GM23338 (cell line): ENCODE data around the gene FHAD1. TPM values are rescaled to one million over a fixed set of nuclear protein-coding genes. Genes with fewer than 3 reads are reported as not detected.

Experiments used
- ATAC-seq: fragments of 200-7000 bp; cut with Tn5 transposase; 3 replicates; pipeline ENCODE4 v1.9.1; 2020
- DNase-seq: peaks from one replicate; pipeline ENCODE4 v3.0.0-alpha.2; 2015; ENCODE audit warnings: low spot score
- H2AFZ ChIP-seq: fragments of 200-600 bp; sonication (generic); 2 replicates; pipeline ENCODE4 v1.8.0; 2016; ENCODE audit warnings: antibody characterized with exemption, mild to moderate bottlenecking, moderate library complexity
- H3F3A ChIP-seq: fragments of 200-600 bp; sonication (generic); replicated peaks from 2 replicates; pipeline ENCODE4 v1.8.0; 2017; ENCODE audit warnings: antibody characterized with exemption, mixed run types, low read depth
- H3K27ac ChIP-seq: fragments of 200-600 bp; sonication (generic); 2 replicates; pipeline ENCODE4 v1.6.1; 2016; ENCODE audit warnings: low read depth
- H3K27me3 ChIP-seq: fragments of 200-600 bp; sonication (generic); 2 replicates; pipeline ENCODE4 v1.8.0; 2016; ENCODE audit warnings: mild to moderate bottlenecking, mixed run types, moderate library complexity; ENCODE audit not compliant: insufficient read depth
- H3K36me3 ChIP-seq: fragments of 200-600 bp; sonication (generic); 2 replicates; pipeline ENCODE4 v1.8.0; 2016; ENCODE audit warnings: mild to moderate bottlenecking; ENCODE audit not compliant: insufficient read depth
- H3K4me1 ChIP-seq: fragments of 200-600 bp; sonication (generic); 2 replicates; pipeline ENCODE4 v1.8.0; 2016; ENCODE audit warnings: mild to moderate bottlenecking, moderate library complexity; ENCODE audit not compliant: insufficient read depth
- H3K4me2 ChIP-seq: fragments of 200-600 bp; sonication (generic); 2 replicates; pipeline ENCODE4 v1.7.1; 2017; ENCODE audit warnings: mixed run types
- H3K4me3 ChIP-seq: fragments of 200-600 bp; sonication (generic); 2 replicates; pipeline ENCODE4 v1.6.1; 2016; ENCODE audit warnings: mixed run types
- H3K79me2 ChIP-seq: fragments of 200-600 bp; sonication (generic); replicated peaks from 2 replicates; pipeline ENCODE4 v1.8.0; 2017; ENCODE audit warnings: mild to moderate bottlenecking; ENCODE audit not compliant: insufficient read depth
- H3K9me2 ChIP-seq: fragments of 200-600 bp; sonication (generic); 2 replicates; pipeline ENCODE4 v1.8.0; 2017; ENCODE audit not compliant: insufficient read depth
- H4K20me1 ChIP-seq: fragments of 200-600 bp; sonication (generic); replicated peaks from 2 replicates; pipeline ENCODE4 v1.8.0; 2017; ENCODE audit warnings: mild to moderate bottlenecking; ENCODE audit not compliant: insufficient read depth
- H3K27ac Mint-ChIP-seq: 2 replicates; pipeline ENCODE4 v1.8.0; 2020; ENCODE audit warnings: inconsistent platforms, mild to moderate bottlenecking, moderate library complexity, mixed read lengths
- H3K27me3 Mint-ChIP-seq: 3 replicates; pipeline ENCODE4 v1.8.0; 2022; ENCODE audit warnings: low read depth, mild to moderate bottlenecking, moderate library complexity, mixed read lengths, inconsistent platforms; ENCODE audit not compliant: insufficient read depth, poor library complexity
- H3K36me3 Mint-ChIP-seq: 3 replicates; pipeline ENCODE4 v1.8.0; 2021; ENCODE audit warnings: low read depth, mild to moderate bottlenecking, inconsistent platforms, moderate library complexity, mixed read lengths
- H3K4me1 Mint-ChIP-seq: 3 replicates; pipeline ENCODE4 v1.8.0; 2020; ENCODE audit warnings: mild to moderate bottlenecking, inconsistent platforms, mixed read lengths
- H3K4me3 Mint-ChIP-seq: 3 replicates; pipeline ENCODE4 v1.8.0; 2021; ENCODE audit warnings: moderate library complexity, mild to moderate bottlenecking, inconsistent platforms, mixed read lengths
- H3K9me3 Mint-ChIP-seq: 3 replicates; pipeline ENCODE4 v1.8.0; 2020; ENCODE audit warnings: moderate library complexity, mild to moderate bottlenecking, inconsistent platforms, mixed read lengths
- EZH2 ChIP-seq: fragments of 200-600 bp; sonication (generic); IDR thresholded peaks from one replicate; pipeline ENCODE4 v1.8.0; 2017; ENCODE audit warnings: antibody characterized with exemption, mild to moderate bottlenecking, low read depth; ENCODE audit not compliant: unreplicated experiment
- ZNF114 ChIP-seq: fragments of 250-450 bp; sonication (Bioruptor Pico); IDR thresholded peaks from 2 replicates; pipeline ENCODE4 v1.5.0; 2020; ENCODE audit warnings: mild to moderate bottlenecking, moderate library complexity
- ZNF331 ChIP-seq: fragments of 250-450 bp; sonication (Bioruptor Pico); IDR thresholded peaks from 2 replicates; pipeline ENCODE4 v1.5.0; 2020; ENCODE audit warnings: low read depth, mild to moderate bottlenecking, moderate library complexity
- polyA plus RNA-seq: library from polyadenylated mRNA; unstranded; fragments of >200 nt; fragmentation: Nextera tagmentation; extraction: Ambion mirVana; gene quantifications from 2 replicates; pipeline ENCODE4 v1.2.1, GENCODE V29; 2016
- total RNA-seq: library from RNA; depleted of rRNA; stranded (reverse); fragments of >200 nt; shearing (Covaris generic); gene quantifications from 2 replicates; pipeline ENCODE4 v1.2.3, GENCODE V29; 2014
- TF ChIP-seq, protein P1 (sequence below): IDR thresholded peaks from one replicate; pipeline ENCODE4 v1.6.1; 2018; ENCODE audit warnings: antibody characterized with exemption; ENCODE audit not compliant: unreplicated experiment
- TF ChIP-seq, protein P2 (sequence below), 2 experiments: fragments of 200-600 bp in 1 of 2; sonication (generic) in 1 of 2; conservative IDR thresholded peaks; 2 replicates each; pipeline versions ENCODE4 v1.5.1 to v1.6.1; 2016 to 2017; ENCODE audit warnings: antibody characterized with exemption in 2 of 2, low read depth in 2 of 2, mild to moderate bottlenecking in 2 of 2, moderate library complexity in 1 of 2

Gene FHAD1
- total and polyA plus RNA-seq, 2 experiments from 2014 or later, result 1.8 to 3.3 TPM

- H3F3A ChIP-seq, result no peaks in the 10 kb centered on the region
- no peaks in the 10 kb centered on the region for H3K9me2 ChIP-seq
- H4K20me1 ChIP-seq, result no peaks in the 10 kb centered on the region; the same call in 1 of the 2 replicates
- no peaks in the 10 kb centered on the region for H3K79me2 ChIP-seq
- TF ChIP-seq ZNF331 (CRISPR knock-in tag) (no peak), ZNF114 (CRISPR knock-in tag) (no peak)
- H3K27me3 ChIP-seq, result no peaks in the 10 kb centered on the region
- H3K4me3 ChIP-seq, result no peak overlapping the region
- Mint-ChIP-seq H3K9me3 (no peaks in the 10 kb centered on the region), H3K4me1 (no peaks in the 10 kb centered on the region; the same call in 2 of the 3 replicates), H3K4me3 (no peak overlapping the region), H3K27me3 (peaks cover 6% of the 10 kb centered on the region), H3K27ac (no peak overlapping the region), H3K36me3 (no peaks in the 10 kb centered on the region)
- no peak overlapping the region for H2AFZ ChIP-seq
- DNase-seq (no peak), ATAC-seq (no peak)
- no peaks in the 10 kb centered on the region for H3K4me1 ChIP-seq
- no peaks in the 10 kb centered on the region for H3K36me3 ChIP-seq
- H3K27ac ChIP-seq, result no peak overlapping the region
- H3K4me2 ChIP-seq, result no peak overlapping the region
These were observed 29.1 kb downstream of the FHAD1 start for GRCh38 chr1:15275921-15276683.

GRCh38 chr1:15276691-15277446, 29.8 kb downstream of the FHAD1 start:
- DNase-seq, result no peak
- H3K27me3 Mint-ChIP-seq, result peaks cover 6% of the 10 kb centered on the region

More at GRCh38 chr1:15276691-15277446, 29.8 kb downstream of the FHAD1 start:
- Mint-ChIP-seq H3K36me3 (no peaks in the 10 kb centered on the region), H3K4me3 (no peak overlapping the region), H3K9me3 (no peaks in the 10 kb centered on the region), H3K27ac (no peak overlapping the region), H3K4me1 (no peaks in the 10 kb centered on the region; the same call in 2 of the 3 replicates)
- Histone ChIP-seq H3K4me2 (no peak overlapping the region), H3K4me1 (no peaks in the 10 kb centered on the region), H3F3A (no peaks in the 10 kb centered on the region), H3K4me3 (no peak overlapping the region), H4K20me1 (no peaks in the 10 kb centered on the region), H3K27ac (no peak overlapping the region), H3K36me3 (no peaks in the 10 kb centered on the region), H3K9me2 (no peaks in the 10 kb centered on the region), H3K79me2 (no peaks in the 10 kb centered on the region), H2AFZ (no peak overlapping the region), H3K27me3 (no peaks in the 10 kb centered on the region)
- no peak for ATAC-seq
- TF ChIP-seq, protein P1, sequence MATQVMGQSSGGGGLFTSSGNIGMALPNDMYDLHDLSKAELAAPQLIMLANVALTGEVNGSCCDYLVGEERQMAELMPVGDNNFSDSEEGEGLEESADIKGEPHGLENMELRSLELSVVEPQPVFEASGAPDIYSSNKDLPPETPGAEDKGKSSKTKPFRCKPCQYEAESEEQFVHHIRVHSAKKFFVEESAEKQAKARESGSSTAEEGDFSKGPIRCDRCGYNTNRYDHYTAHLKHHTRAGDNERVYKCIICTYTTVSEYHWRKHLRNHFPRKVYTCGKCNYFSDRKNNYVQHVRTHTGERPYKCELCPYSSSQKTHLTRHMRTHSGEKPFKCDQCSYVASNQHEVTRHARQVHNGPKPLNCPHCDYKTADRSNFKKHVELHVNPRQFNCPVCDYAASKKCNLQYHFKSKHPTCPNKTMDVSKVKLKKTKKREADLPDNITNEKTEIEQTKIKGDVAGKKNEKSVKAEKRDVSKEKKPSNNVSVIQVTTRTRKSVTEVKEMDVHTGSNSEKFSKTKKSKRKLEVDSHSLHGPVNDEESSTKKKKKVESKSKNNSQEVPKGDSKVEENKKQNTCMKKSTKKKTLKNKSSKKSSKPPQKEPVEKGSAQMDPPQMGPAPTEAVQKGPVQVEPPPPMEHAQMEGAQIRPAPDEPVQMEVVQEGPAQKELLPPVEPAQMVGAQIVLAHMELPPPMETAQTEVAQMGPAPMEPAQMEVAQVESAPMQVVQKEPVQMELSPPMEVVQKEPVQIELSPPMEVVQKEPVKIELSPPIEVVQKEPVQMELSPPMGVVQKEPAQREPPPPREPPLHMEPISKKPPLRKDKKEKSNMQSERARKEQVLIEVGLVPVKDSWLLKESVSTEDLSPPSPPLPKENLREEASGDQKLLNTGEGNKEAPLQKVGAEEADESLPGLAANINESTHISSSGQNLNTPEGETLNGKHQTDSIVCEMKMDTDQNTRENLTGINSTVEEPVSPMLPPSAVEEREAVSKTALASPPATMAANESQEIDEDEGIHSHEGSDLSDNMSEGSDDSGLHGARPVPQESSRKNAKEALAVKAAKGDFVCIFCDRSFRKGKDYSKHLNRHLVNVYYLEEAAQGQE, result no peak
- no peak for TF ChIP-seq EZH2
- TF ChIP-seq, protein P2, sequence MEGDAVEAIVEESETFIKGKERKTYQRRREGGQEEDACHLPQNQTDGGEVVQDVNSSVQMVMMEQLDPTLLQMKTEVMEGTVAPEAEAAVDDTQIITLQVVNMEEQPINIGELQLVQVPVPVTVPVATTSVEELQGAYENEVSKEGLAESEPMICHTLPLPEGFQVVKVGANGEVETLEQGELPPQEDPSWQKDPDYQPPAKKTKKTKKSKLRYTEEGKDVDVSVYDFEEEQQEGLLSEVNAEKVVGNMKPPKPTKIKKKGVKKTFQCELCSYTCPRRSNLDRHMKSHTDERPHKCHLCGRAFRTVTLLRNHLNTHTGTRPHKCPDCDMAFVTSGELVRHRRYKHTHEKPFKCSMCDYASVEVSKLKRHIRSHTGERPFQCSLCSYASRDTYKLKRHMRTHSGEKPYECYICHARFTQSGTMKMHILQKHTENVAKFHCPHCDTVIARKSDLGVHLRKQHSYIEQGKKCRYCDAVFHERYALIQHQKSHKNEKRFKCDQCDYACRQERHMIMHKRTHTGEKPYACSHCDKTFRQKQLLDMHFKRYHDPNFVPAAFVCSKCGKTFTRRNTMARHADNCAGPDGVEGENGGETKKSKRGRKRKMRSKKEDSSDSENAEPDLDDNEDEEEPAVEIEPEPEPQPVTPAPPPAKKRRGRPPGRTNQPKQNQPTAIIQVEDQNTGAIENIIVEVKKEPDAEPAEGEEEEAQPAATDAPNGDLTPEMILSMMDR (conservative IDR thresholded peaks at IDR 0.05; ENCODE audit: low read depth in 2 of 2), result no peak
